HL-60/S4 treated with phorbol 12-myristate 13-acetate at 8.2 ng/mL for 4 days and 3 days (cell line): ENCODE data around the gene IQUB.
"Not testable (repeated sequence)": the region's sequence is repeated elsewhere in the genome, so short reads cannot be mapped to it uniquely, and the experiment has no call there.

ENCODE experiments used
- in situ Hi-C: fragments of 300-500 bp; cut with MboI; formaldehyde crosslinking; loops from 2 replicates; pipeline ENCODE4 v1.15.0; 2022; ENCODE audit warnings: low sequenced_read_pairs

IQUB gene

GRCh38 chr7:123534383-123535260 is at the start of gene IQUB:
Gene IQUB, minus strand, starts transcription at chr7:123534595. Its CDS starts 22,255 bp downstream, at chr7:123512340.
- in situ Hi-C loops = no loop called here

- in situ Hi-C loops = no loop called here
These were observed 49.4 kb upstream of the IQUB start for GRCh38 chr7:123583821-123584220.

GRCh38 chr7:123581162-123581459 is 46.7 kb upstream of the IQUB start:
- in situ Hi-C loops = no loop called here

GRCh38 chr7:123580406-123581161 is 46.2 kb upstream of the IQUB start:
- in situ Hi-C loops = no loop called here

- in situ Hi-C loops = no loop called here
These were observed 45.0 kb upstream of the IQUB start for GRCh38 chr7:123579416-123579815.

- in situ Hi-C loops = no loop called here
These were observed 39.6 kb upstream of the IQUB start for GRCh38 chr7:123573896-123574467.

- in situ Hi-C loops = no loop called here
These were observed 38.9 kb upstream of the IQUB start for GRCh38 chr7:123573341-123573740.

GRCh38 chr7:123571684-123572083 is 37.3 kb upstream of the IQUB start:
- in situ Hi-C loops = no loop called here

- in situ Hi-C loops = no loop called here
These were observed 36.8 kb upstream of the IQUB start for GRCh38 chr7:123571187-123571586.

GRCh38 chr7:123570390-123571182 is 36.2 kb upstream of the IQUB start:
- in situ Hi-C loops = no loop called here

- in situ Hi-C loops = no loop called here
These were observed 35.1 kb upstream of the IQUB start for GRCh38 chr7:123569352-123570010.

GRCh38 chr7:123562121-123562520 is 27.7 kb upstream of the IQUB start:
- in situ Hi-C loops = no loop called here

GRCh38 chr7:123558289-123558874 is 24.0 kb upstream of the IQUB start:
- in situ Hi-C loops = no loop called here

- in situ Hi-C loops = no loop called here
These were observed 23.2 kb upstream of the IQUB start, which contains the start of gene NDUFA5 for GRCh38 chr7:123557398-123558288. Gene NDUFA5, minus strand, starts transcription at chr7:123557818. Its CDS starts 23 bp downstream, at chr7:123557795.

- in situ Hi-C loops = no loop called here
These were observed 22.6 kb upstream of the IQUB start for GRCh38 chr7:123557016-123557397.

GRCh38 chr7:123555484-123555883 is 21.1 kb upstream of the IQUB start:
- in situ Hi-C loops = no loop called here

- in situ Hi-C loops = no loop called here
These were observed 18.8 kb upstream of the IQUB start for GRCh38 chr7:123553159-123553558.

GRCh38 chr7:123552641-123553040 is 18.2 kb upstream of the IQUB start:
- in situ Hi-C loops = no loop called here

- in situ Hi-C loops = not testable (repeated sequence)
These were observed 17.7 kb upstream of the IQUB start for GRCh38 chr7:123552134-123552533.
